ENCODE data around the gene GPR152.

Gene GPR152

GRCh38 chr11:67452141-67452952 is at the start of gene GPR152:
TSS of gene GPR152 (minus strand) at chr11:67452729. CDS start at chr11:67452724, 5 bp downstream.
- DNase-seq (ENCODE audit: low spot score): no peak

GRCh38 chr11:67501854-67502253 is 49.3 kb upstream of the GPR152 start:
- DNase-seq (ENCODE audit: low spot score): no peak

GRCh38 chr11:67500831-67501715 is 48.5 kb upstream of the GPR152 start:
- DNase-seq (ENCODE audit: low spot score): no peak

- no peak for DNase-seq (ENCODE audit: low spot score)
Measured at GRCh38 chr11:67500484-67500821, 47.9 kb upstream of the GPR152 start.

- DNase-seq (ENCODE audit: low spot score): no peak
Measured at GRCh38 chr11:67499808-67500483, 47.4 kb upstream of the GPR152 start.

- no peak for DNase-seq (ENCODE audit: low spot score)
Measured at GRCh38 chr11:67498544-67498972, 46.0 kb upstream of the GPR152 start.

GRCh38 chr11:67497656-67498291 is 45.2 kb upstream of the GPR152 start:
- DNase-seq (ENCODE audit: low spot score): no peak

- DNase-seq (ENCODE audit: low spot score): no peak
Measured at GRCh38 chr11:67496113-67496512, 43.6 kb upstream of the GPR152 start.

- DNase-seq (ENCODE audit: low spot score): no peak
Measured at GRCh38 chr11:67495234-67496005, 42.9 kb upstream of the GPR152 start.

GRCh38 chr11:67494371-67495233 is 42.1 kb upstream of the GPR152 start:
- DNase-seq (ENCODE audit: low spot score): no peak

GRCh38 chr11:67493548-67494370 is 41.2 kb upstream of the GPR152 start:
- DNase-seq (ENCODE audit: low spot score): no peak

GRCh38 chr11:67492801-67493547 is 40.4 kb upstream of the GPR152 start:
- no peak for DNase-seq (ENCODE audit: low spot score)

GRCh38 chr11:67492069-67492727 is 39.7 kb upstream of the GPR152 start:
- no peak for DNase-seq (ENCODE audit: low spot score)

- DNase-seq (ENCODE audit: low spot score): no peak
Measured at GRCh38 chr11:67491276-67492068, 38.9 kb upstream of the GPR152 start.

GRCh38 chr11:67490727-67491065 is 38.2 kb upstream of the GPR152 start:
- no peak for DNase-seq (ENCODE audit: low spot score)

GRCh38 chr11:67489885-67490726 is 37.6 kb upstream of the GPR152 start:
- no peak for DNase-seq (ENCODE audit: low spot score)

All from CD4-positive, alpha-beta T cell treated with Interleukin-6 at 100 ng/mL for 8 hours (primary cell).